Measurements from ENCODE around the gene LSAMP. TPM values are rescaled to one million over a fixed set of nuclear protein-coding genes. Genes with fewer than 3 reads are reported as not detected.

LSAMP gene
- total and polyA plus RNA-seq, 8 donors: 17.3 to 28.0 (median 26.0) TPM

- intact Hi-C loops (cut with DNase I): no loop called here
- no peak overlapping the region for H3K27ac ChIP-seq
These were observed 305.6 kb downstream of the LSAMP start for GRCh38 chr3:116139641-116140040.

GRCh38 chr3:116135457-116136085, 309.7 kb downstream of the LSAMP start:
- Histone ChIP-seq H3K4me1 (peaks cover 5% of the 10 kb centered on the region in 2 donors), H3K36me3 (no peaks in the 10 kb centered on the region), H3K27ac (no peak overlapping the region), H3K9me3 (no peaks in the 10 kb centered on the region), H3K4me3 (no peak overlapping the region), H3K27me3 (no peaks in the 10 kb centered on the region)
- DNase-seq: peak in 3 of 4 donors; percentile 34 to 63 (median 51)
- TF ChIP-seq CTCF (IDR thresholded peaks at IDR 0.05): no peak
- intact Hi-C loops (cut with DNase I): no loop called here
- peak; percentile 72 for ATAC-seq

More at GRCh38 chr3:116139641-116140040, 305.6 kb downstream of the LSAMP start:
- H3K9me3 ChIP-seq: no peaks in the 10 kb centered on the region
- no peaks in the 10 kb centered on the region for H3K36me3 ChIP-seq
- H3K27me3 ChIP-seq: no peaks in the 10 kb centered on the region
- ATAC-seq (no peak), DNase-seq (no peak)
- H3K4me1 ChIP-seq: peaks cover 5% of the 10 kb centered on the region in 2 donors
- no peak overlapping the region for H3K4me3 ChIP-seq
- no peak for TF ChIP-seq CTCF (IDR thresholded peaks at IDR 0.05)

- Histone ChIP-seq H3K27me3 (no peaks in the 10 kb centered on the region), H3K4me3 (no peak overlapping the region), H3K27ac (no peak overlapping the region), H3K9me3 (no peaks in the 10 kb centered on the region), H3K36me3 (no peaks in the 10 kb centered on the region), H3K4me1 (no peaks in the 10 kb centered on the region)
- no peak for DNase-seq
- ATAC-seq: no peak
- intact Hi-C loops (cut with DNase I): no loop called here
- TF ChIP-seq CTCF (IDR thresholded peaks at IDR 0.05): no peak
These were observed 315.9 kb downstream of the LSAMP start for GRCh38 chr3:116129187-116129946.

GRCh38 chr3:116127464-116127863, 317.8 kb downstream of the LSAMP start:
- H3K27ac ChIP-seq: no peak overlapping the region
- no peak for DNase-seq
- no peak overlapping the region for H3K4me3 ChIP-seq
- H3K36me3 ChIP-seq: no peaks in the 10 kb centered on the region
- no peaks in the 10 kb centered on the region for H3K4me1 ChIP-seq
- no peak for TF ChIP-seq CTCF (IDR thresholded peaks at IDR 0.05)
- H3K9me3 ChIP-seq: no peaks in the 10 kb centered on the region
- no peaks in the 10 kb centered on the region for H3K27me3 ChIP-seq
- intact Hi-C loops (cut with DNase I): no loop called here
- ATAC-seq: no peak

GRCh38 chr3:116124166-116124565, 321.1 kb downstream of the LSAMP start:
- DNase-seq (no peak), ATAC-seq (no peak)
- no peak overlapping the region for H3K27ac ChIP-seq
- H3K9me3 ChIP-seq: no peaks in the 10 kb centered on the region
- intact Hi-C loops (cut with DNase I): no loop called here
- H3K36me3 ChIP-seq: no peaks in the 10 kb centered on the region
- H3K27me3 ChIP-seq: no peaks in the 10 kb centered on the region
- no peak overlapping the region for H3K4me3 ChIP-seq
- no peaks in the 10 kb centered on the region for H3K4me1 ChIP-seq
- no peak for TF ChIP-seq CTCF (IDR thresholded peaks at IDR 0.05)

Data from left lung (tissue), 10 donors.